Measurements from ENCODE around the gene NEUROG1.
"Not testable (repeated sequence)": the region's sequence is repeated elsewhere in the genome, so short reads cannot be mapped to it uniquely, and the experiment has no call there.

NEUROG1 gene

DNA sequence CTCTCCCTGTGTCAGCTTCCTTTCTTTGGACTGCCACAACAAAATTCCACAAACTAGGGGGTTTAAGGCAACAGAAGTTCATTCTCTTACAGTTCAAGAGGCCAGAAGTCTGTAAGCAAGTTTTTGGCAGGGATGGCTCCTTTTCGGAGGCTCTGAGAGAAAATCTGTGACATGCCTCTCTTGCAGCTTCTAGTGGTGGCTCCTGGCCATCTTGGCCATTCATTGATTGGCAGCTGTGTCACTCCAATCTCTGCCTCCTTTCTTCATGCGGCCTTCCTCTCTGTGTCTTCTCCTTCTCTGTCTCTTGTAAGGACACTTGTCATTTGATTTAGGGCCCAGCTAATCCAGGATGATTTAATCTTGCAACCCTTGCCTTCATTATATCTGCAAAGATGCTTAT lies 2.0 kb upstream of the NEUROG1 start:
- TF ChIP-seq, protein P1, sequence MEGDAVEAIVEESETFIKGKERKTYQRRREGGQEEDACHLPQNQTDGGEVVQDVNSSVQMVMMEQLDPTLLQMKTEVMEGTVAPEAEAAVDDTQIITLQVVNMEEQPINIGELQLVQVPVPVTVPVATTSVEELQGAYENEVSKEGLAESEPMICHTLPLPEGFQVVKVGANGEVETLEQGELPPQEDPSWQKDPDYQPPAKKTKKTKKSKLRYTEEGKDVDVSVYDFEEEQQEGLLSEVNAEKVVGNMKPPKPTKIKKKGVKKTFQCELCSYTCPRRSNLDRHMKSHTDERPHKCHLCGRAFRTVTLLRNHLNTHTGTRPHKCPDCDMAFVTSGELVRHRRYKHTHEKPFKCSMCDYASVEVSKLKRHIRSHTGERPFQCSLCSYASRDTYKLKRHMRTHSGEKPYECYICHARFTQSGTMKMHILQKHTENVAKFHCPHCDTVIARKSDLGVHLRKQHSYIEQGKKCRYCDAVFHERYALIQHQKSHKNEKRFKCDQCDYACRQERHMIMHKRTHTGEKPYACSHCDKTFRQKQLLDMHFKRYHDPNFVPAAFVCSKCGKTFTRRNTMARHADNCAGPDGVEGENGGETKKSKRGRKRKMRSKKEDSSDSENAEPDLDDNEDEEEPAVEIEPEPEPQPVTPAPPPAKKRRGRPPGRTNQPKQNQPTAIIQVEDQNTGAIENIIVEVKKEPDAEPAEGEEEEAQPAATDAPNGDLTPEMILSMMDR (IDR thresholded peaks at IDR 0.05; ENCODE audit: borderline replicate concordance, insufficient read depth, low read depth, low read length) = no peak
- no peak overlapping the region for H3K4me3 ChIP-seq (ENCODE audit: low read depth, low read length)

DNA sequence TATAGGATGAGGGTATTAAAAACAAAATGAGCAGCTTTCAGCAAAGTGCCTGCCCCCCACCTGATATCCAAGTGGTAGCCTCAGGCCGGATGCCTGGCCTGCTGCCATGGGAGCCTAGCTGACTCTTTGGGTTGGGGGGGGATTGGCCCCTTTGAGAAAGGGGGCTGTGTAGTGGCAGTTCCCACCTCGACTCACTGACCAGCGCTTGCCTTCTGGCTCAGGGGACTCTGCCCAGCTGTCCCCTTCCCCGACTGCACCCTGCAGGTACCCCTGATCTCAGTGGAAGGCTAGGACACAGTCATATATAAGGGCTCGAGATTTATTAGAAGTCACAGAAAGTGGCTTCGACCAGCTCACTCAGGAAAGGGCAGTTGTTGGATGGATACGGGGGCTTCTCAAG lies 1.5 kb upstream of the NEUROG1 start:
- no peak overlapping the region for H3K4me3 ChIP-seq (ENCODE audit: low read depth, low read length)
- TF ChIP-seq, protein P1 (IDR thresholded peaks at IDR 0.05; ENCODE audit: borderline replicate concordance, insufficient read depth, low read depth, low read length) = no peak

DNA sequence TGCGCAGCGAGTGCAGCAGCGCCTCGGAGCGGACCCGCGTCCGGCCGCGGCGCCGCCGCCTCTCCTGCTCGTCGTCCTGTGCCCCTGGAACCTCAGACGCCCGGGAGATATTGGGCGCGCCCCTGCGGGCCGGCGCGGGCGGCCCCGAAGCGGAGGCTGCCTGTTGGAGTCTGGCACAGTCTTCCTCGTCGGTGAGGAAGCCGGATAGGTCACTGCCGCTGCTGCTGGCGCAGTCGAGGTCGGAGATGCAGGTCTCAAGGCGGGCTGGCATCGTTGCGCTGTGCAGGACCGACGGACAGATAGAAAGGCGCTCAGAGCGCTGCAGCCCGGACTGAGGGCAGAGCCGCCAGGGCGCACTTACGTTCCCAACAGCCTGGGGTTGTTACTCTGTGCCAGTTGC lies 344 bp downstream of the NEUROG1 start:
- H3K4me3 ChIP-seq (ENCODE audit: low read depth, low read length) = no peak overlapping the region
- TF ChIP-seq, protein P1 (IDR thresholded peaks at IDR 0.05; ENCODE audit: borderline replicate concordance, insufficient read depth, low read depth, low read length) = no peak

DNA sequence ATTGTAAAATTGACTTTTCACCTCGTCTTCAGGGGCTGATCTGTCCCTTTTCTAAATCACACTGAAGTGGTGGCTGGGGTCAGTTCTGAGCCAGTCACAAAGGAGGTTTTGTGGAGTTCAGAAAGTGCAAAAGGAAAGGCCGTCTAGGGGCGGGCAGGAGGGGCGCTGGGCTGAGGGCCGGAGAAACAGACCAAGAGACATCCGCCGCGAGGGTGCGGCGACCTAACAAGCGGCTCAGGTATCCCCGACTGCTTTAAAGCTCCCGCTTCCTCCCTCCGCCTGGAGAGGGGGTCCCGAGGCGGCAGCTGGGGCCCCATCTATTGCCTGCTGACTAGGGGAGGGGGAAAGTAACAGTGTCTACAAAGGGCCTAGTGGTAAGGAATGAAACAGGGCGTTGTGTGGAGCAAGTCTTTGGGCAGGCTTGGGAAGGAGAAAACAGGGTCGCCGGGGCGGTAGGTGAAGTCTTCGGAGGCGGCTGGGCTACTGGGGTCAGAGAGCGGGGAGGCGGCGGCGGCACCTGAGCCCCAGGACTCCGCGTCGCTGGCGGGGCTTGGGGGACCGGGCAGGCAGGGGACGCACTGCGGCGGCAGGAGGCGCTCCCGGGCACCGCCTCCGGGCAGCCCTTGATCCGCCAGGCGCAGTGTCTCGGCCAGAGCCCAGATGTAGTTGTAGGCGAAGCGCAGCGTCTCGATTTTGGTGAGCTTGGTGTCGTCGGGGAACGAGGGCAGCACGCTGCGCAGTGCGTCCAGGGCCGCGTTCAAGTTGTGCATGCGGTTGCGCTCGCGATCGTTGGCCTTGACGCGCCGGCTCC lies 950 bp downstream of the NEUROG1 start:
- no peak overlapping the region for H3K4me3 ChIP-seq (ENCODE audit: low read depth, low read length)
- TF ChIP-seq, protein P1 (IDR thresholded peaks at IDR 0.05; ENCODE audit: borderline replicate concordance, insufficient read depth, low read depth, low read length) = no peak

DNA sequence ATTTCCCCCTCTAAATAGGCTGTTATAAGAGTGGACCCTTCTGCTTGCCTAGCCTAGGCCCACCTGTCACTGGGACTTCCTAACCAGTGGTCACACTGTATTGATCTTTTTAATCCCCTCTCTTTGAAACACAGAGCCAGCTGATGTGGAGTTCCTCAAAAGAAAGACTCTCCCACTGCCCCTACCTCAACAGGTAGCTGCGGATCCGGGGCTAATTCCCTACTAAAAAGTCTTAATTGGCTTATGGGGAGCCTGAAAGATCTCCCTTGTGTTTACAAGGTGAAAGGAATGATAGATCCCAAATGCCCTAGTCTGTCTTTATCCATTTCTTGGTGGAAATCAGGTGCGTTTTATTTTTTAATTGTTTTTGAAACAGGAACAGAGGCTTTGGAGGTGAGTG lies 2.0 kb downstream of the NEUROG1 start:
- H3K4me3 ChIP-seq (ENCODE audit: low read depth, low read length) = no peak overlapping the region
- TF ChIP-seq, protein P1 (IDR thresholded peaks at IDR 0.05; ENCODE audit: borderline replicate concordance, insufficient read depth, low read depth, low read length) = no peak

DNA sequence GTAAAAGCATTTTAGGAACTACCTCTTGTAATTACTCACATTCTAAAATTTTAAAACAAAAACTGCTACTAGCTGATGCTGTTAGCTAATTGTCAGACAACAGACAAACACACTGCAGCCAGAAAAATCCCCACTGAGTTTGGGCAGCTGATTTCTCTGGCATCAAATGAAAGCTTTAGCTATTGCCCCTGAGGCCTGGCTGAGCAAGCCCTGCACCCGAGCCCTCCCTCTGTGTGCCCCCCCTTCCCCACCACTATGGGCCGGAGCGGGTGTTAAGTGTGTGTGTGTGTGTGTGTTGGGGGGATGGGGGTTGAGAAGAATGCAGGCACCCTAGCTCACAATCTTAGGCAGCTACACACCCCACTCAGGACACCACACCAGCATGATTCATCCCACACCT lies 2.4 kb downstream of the NEUROG1 start:
- H3K4me3 ChIP-seq (ENCODE audit: low read depth, low read length) = no peak overlapping the region
- TF ChIP-seq, protein P1 (IDR thresholded peaks at IDR 0.05; ENCODE audit: borderline replicate concordance, insufficient read depth, low read depth, low read length) = no peak

DNA sequence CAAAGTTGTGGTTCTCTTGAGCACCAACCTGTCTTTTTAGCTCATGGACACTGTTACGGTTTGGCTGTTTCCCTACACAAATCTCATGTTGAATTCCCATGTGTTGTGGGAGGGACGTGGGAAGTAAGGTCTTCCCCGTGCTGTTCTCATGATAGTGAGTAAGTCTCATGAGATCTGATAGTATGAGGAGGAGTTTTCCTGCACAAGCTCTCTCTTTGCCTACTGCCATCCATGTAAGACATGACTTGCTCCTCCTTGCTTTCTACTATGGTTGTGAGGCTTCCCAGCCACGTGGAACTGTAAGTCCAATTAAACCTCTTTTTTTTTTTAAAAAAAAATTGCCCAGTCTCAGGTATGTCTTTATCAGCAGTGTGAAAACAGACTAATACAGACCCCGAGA lies 6.2 kb downstream of the NEUROG1 start:
- not testable (repeated sequence) for H3K4me3 ChIP-seq (ENCODE audit: low read depth, low read length)
